ENCODE data around the gene MYOD1.

MYOD1 gene

DNA sequence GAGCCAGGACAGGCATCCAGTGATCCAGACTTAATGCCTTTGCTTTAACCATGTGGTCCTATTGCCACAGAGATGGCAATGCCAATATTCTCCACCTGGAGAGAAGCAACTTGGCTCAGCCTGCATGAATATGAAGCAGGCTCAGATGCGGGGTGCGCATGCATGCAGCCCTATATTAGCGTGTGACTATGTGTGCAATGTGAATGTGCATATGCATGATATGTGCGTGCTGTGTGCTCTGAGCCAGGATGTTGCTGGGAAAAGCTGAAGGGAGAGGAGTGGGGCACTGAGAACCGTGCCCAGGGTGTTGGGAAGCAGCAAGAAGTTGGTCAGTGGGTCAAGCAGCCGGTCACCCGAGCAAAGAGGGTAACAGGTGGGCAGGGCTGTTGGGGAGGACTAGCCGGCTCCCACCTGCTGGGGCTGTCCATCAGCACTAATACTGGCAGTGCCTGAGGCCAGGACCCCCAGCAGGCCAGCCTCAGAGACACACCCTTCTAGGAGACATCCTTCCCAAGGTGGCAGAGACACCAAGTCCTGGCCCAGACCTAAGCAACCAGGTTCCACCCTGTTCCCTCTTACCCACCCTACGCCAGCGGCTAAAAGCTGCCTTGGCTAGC lies 24.8 kb upstream of the MYOD1 start:
- no peak overlapping the region for H3K4me3 ChIP-seq (ENCODE audit: low read depth, low read length)
- in situ Hi-C loops (cut with HindIII; ENCODE audit: low sequenced_read_pairs), result no loop called here
- TF ChIP-seq CTCF (IDR thresholded peaks at IDR 0.05; ENCODE audit: low read depth, low read length), result no peak
- no peak for DNase-seq (ENCODE audit: low read depth, low spot score)

GRCh38 chr11:17695454-17696441 lies 23.6 kb upstream of the MYOD1 start:
- in situ Hi-C loops (cut with HindIII; ENCODE audit: low sequenced_read_pairs), result no loop called here
- no peak overlapping the region for H3K4me3 ChIP-seq (ENCODE audit: low read depth, low read length)
- no peak for TF ChIP-seq CTCF (IDR thresholded peaks at IDR 0.05; ENCODE audit: low read depth, low read length)
- DNase-seq (ENCODE audit: low read depth, low spot score), result no peak

- DNase-seq (ENCODE audit: low read depth, low spot score), result no peak
- in situ Hi-C loops (cut with HindIII; ENCODE audit: low sequenced_read_pairs), result no loop called here
- H3K4me3 ChIP-seq (ENCODE audit: low read depth, low read length), result no peak overlapping the region
- TF ChIP-seq CTCF (IDR thresholded peaks at IDR 0.05; ENCODE audit: low read depth, low read length), result no peak
These were observed 22.6 kb upstream of the MYOD1 start for GRCh38 chr11:17696741-17697140.

DNA sequence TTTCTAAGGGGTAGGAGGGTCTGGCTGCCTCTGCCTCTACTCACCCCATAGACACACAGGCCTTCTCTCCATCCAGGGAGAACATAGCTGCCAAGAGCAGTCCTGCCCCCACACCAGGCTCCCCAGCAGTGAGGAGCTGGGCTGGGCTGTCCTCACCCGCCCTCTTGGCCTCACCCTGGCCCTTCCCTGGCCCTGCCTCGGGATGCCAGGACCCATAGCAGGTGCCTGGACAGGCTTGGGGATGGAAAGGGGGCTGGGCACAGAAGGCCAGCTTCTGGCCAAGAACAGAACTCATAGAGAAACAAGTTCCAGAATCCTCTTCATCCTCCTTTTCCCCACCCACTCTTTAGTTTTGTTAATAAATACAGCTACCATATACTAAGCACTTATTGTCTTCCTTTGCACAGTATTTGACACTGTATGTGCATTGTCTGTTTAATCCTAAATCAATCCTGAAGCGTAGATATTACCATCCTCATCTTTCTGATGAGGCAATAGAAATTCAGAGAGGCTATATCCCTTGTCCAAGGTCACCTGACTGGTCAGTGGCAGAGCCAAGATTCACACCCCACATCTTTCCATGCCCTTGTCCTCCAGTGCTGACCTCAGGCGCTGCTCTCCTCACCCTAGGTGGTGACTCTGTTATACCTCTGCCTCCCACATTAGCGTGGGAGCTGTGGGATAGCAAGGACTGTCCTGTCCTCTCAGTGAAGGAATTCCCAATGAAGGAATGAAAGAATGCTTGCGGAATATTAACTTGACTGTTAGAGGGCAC lies 22.0 kb upstream of the MYOD1 start:
- no peak for TF ChIP-seq CTCF (IDR thresholded peaks at IDR 0.05; ENCODE audit: low read depth, low read length)
- in situ Hi-C loops (cut with HindIII; ENCODE audit: low sequenced_read_pairs), result no loop called here
- no peak for DNase-seq (ENCODE audit: low read depth, low spot score)
- no peak overlapping the region for H3K4me3 ChIP-seq (ENCODE audit: low read depth, low read length)

DNA sequence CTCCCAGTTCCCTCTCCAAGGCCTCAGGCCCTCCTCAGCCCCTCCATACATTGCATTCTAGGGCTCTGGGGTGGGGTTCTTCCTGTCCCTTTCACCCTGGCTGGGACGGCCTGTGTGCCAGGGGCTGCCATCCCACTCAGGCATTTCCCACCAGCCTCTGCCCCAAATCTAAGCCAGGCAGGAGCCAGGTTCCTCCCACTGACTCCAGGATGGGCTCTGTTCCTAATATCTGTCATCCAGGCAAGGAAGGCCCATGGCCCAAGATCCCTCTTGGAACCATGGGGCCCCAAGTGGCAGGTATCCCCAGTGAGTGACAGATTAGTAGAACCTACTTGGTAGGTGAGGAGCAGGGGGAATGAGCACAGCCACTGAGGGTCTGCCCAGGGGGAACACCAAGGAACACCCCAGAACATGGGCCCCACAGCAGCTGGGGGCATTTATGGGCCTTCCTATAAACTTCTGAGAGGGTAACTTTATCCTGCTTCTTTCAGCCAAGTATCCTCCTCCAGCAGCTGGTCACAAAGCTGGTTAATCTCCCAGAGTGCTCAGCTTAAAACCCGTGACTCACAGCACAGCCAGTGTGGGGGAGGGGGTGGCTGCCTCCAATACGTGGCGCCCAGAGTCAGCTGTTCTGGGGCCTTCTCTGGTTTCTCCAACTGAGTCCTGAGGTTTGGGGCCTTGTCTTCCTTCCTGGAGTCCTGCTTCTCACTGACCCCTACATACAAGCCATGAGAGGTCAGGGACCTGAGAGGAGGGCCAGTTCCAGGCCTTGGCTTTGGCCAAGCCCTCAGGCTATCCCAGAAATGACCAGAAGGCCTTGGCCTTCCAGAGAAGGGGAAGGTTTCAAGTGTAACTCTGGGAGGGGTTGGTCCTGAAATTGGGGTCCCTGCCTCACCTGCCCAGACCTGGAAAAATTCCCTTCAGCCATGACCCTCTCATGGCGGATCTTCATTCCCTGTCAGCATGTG lies 19.9 kb upstream of the MYOD1 start:
- no peak for DNase-seq (ENCODE audit: low read depth, low spot score)
- H3K4me3 ChIP-seq (ENCODE audit: low read depth, low read length), result no peak overlapping the region
- in situ Hi-C loops (cut with HindIII; ENCODE audit: low sequenced_read_pairs), result no loop called here
- no peak for TF ChIP-seq CTCF (IDR thresholded peaks at IDR 0.05; ENCODE audit: low read depth, low read length)

All from astrocyte of the spinal cord (primary cell).